ENCODE results near the gene PANK4.
"Not testable (repeated sequence)": the region's sequence is repeated elsewhere in the genome, so short reads cannot be mapped to it uniquely, and the experiment has no call there.

PANK4 gene

DNA sequence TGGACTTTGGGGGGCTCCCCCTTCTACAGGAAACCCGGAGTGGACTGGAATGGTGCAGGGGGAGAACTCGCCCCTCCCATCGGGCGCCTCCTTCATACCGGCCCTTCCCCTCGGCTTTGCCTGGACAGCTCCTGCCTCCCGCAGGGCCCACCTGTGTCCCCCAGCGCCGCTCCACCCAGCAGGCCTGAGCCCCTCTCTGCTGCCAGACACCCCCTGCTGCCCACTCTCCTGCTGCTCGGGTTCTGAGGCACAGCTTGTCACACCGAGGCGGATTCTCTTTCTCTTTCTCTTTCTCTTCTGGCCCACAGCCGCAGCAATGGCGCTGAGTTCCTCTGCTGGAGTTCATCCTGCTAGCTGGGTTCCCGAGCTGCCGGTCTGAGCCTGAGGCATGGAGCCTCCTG, 29.9 kb upstream of the PANK4 start, which contains the start of gene TNFRSF14:
TNFRSF14 (plus strand) TSS at position 95 of the 401 bp plus-strand sequence; CDS start at position 389, 294 bp downstream.
- Mint-ChIP-seq H3K9me3 (no peaks in the 10 kb centered on the region), H3K27ac (no peak within 1 kb of the TSS), H3K36me3 (ENCODE audit: low read depth) (no peaks in the 10 kb centered on the region), H3K27me3 (ENCODE audit: low read depth, poor library complexity) (peaks cover 10% of the 10 kb centered on the region), H3K4me1 (peaks cover 24% of the 10 kb centered on the region), H3K4me3 (no peak within 1 kb of the TSS)
- DNase-seq: no peak
- TF ChIP-seq, protein P1, sequence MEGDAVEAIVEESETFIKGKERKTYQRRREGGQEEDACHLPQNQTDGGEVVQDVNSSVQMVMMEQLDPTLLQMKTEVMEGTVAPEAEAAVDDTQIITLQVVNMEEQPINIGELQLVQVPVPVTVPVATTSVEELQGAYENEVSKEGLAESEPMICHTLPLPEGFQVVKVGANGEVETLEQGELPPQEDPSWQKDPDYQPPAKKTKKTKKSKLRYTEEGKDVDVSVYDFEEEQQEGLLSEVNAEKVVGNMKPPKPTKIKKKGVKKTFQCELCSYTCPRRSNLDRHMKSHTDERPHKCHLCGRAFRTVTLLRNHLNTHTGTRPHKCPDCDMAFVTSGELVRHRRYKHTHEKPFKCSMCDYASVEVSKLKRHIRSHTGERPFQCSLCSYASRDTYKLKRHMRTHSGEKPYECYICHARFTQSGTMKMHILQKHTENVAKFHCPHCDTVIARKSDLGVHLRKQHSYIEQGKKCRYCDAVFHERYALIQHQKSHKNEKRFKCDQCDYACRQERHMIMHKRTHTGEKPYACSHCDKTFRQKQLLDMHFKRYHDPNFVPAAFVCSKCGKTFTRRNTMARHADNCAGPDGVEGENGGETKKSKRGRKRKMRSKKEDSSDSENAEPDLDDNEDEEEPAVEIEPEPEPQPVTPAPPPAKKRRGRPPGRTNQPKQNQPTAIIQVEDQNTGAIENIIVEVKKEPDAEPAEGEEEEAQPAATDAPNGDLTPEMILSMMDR (IDR thresholded peaks at IDR 0.05): no peak

DNA sequence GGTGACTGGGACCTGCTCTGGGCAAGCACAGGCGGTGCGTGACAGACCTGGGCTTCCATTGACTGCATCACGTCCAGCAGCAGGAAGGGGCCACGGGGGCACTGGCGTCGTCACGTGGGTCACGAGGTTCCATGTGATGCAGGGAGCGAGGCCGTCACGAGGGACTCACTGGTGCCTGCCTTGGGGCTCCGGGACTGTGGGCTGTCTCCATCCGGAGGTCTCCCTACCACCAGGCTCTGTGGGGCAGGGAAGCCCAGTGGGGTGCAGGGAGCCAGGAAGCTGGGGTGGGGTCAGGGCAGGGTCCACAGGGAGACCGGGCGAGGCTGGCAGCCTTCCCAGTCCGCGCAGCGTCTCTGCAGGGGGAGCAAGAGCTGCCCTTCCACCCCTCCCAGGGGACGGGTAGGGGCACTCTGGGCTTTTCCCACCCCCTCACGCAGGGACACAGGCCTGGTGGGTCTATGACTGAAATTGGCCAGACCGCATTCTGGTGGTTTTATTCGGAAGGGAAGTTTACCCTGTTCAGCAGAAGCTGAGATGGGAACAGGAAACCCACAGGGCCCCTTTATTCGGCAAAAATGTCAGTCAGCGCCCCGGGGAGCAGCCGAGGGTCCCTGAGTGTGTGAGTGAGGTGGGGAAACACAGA, 29.4 kb upstream of the PANK4 start:
- H3K27ac Mint-ChIP-seq: no peak overlapping the region
- peaks cover 10% of the 10 kb centered on the region for H3K27me3 Mint-ChIP-seq (ENCODE audit: low read depth, poor library complexity)
- H3K4me1 Mint-ChIP-seq: peaks cover 29% of the 10 kb centered on the region
- TF ChIP-seq, protein P1 (IDR thresholded peaks at IDR 0.05): no peak
- no peaks in the 10 kb centered on the region for H3K9me3 Mint-ChIP-seq
- H3K36me3 Mint-ChIP-seq (ENCODE audit: low read depth): no peaks in the 10 kb centered on the region
- H3K4me3 Mint-ChIP-seq: no peak overlapping the region
- DNase-seq: no peak

DNA sequence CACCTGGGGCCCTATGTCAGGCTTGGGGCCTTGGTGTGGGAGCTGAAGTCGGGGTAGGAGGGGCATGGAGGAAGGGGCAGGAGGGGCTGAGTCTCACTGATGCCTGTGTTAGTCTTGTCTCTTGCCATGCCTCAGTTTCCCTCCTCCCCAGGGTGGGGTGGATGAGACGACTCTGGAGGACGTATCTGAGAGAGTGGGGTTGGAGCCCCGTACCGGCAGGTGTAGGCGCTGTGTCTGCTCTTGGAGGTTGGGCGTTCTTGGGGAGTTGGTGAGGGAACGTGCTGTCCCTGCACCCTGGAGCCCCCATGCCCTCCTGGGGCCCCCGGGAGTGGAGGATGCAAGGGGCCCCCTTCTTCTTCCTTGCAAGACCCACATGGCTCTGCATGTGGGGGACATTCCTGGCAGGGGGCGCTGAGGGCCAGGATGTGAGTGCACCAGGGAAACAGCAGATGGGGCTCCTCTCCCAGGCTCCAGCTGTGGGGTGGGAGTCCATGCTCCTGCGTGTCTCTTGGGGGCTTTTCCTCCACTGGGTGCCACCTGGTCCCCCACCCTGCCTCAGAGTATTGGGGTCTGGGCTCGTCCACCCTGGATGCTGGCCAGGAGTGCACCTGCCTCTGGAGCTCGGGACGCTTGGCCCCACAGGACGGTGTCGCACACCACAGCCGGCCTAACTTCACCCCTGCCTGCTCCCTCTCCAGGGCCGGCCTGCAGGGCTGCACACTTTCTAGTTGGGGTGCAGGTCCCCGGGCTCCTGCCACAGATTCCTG, 28.4 kb upstream of the PANK4 start:
- no peaks in the 10 kb centered on the region for H3K36me3 Mint-ChIP-seq (ENCODE audit: low read depth)
- H3K27me3 Mint-ChIP-seq (ENCODE audit: low read depth, poor library complexity): peaks cover 10% of the 10 kb centered on the region
- H3K27ac Mint-ChIP-seq: no peak overlapping the region
- TF ChIP-seq, protein P1 (IDR thresholded peaks at IDR 0.05): peak; percentile 24
- no peak overlapping the region for H3K4me3 Mint-ChIP-seq
- H3K9me3 Mint-ChIP-seq: no peaks in the 10 kb centered on the region
- H3K4me1 Mint-ChIP-seq: peaks cover 37% of the 10 kb centered on the region
- DNase-seq: no peak

DNA sequence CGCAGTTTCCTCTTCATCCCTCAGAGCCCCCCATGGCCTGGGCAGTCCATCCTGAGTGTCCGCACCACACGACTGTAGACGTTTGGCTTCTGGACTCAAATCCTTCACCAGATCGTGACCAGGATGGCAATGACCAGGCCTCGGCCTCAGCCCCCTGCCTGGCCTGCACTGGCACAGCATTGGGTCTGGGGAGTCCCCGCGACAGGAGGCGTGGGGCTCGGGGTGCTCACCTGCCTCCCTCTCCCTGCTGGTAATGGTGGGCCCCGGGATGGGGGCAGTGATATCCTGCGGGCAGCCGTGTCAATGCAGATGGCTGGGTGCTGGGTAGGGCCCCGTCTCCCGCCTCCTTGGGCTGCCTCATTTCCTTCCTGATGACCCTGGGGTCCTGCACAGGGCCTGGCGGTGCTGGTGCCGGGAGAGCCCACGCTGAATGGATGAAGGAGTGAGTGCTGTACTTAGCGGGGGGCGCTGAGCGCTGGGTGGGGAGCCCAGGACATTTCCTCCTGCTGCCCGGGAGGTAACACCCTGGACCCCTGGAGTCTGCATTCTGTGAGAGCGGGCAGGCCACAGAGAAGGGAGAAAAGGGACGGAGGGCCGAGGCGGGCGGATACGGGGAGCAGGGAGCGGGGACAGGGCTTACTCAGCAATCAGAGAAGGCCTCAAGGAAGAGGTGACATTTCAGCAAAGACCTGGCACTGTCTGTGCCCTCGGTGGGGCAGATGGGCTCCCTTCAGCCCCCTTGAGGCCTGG, 27.6 kb upstream of the PANK4 start:
- Mint-ChIP-seq H3K27ac (peak overlapping the region; percentile 71), H3K4me3 (no peak overlapping the region), H3K4me1 (peaks cover 42% of the 10 kb centered on the region), H3K27me3 (ENCODE audit: low read depth, poor library complexity) (peaks cover 10% of the 10 kb centered on the region), H3K9me3 (no peaks in the 10 kb centered on the region), H3K36me3 (ENCODE audit: low read depth) (no peaks in the 10 kb centered on the region)
- peak; percentile 3 for DNase-seq
- TF ChIP-seq, protein P1 (IDR thresholded peaks at IDR 0.05): no peak

DNA sequence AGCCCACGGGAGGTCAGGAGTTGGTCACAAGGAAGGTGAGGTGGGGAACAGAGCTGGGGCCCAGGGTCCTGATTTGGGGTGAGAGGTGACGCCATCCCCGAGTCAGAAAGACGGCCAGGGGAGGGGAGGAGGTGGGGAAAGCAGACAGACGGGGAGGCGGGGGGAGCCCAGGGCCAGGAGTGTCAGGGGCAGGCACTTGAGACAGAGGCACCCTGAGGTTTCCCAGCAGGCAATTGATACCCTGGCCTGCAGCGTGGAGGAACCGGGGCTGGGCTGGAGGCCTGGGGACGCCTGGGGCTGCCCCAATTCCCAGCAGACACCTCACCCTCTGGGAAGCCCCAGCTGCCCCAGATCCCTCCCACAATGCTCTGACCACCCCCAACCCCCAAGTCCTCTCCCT, 26.7 kb upstream of the PANK4 start:
- H3K9me3 Mint-ChIP-seq; H3K27me3 Mint-ChIP-seq (ENCODE audit: low read depth, poor library complexity); DNase-seq; H3K27ac Mint-ChIP-seq; H3K4me3 Mint-ChIP-seq; H3K36me3 Mint-ChIP-seq (ENCODE audit: low read depth): not testable (repeated sequence)
- peaks cover 48% of the 10 kb centered on the region for H3K4me1 Mint-ChIP-seq

DNA sequence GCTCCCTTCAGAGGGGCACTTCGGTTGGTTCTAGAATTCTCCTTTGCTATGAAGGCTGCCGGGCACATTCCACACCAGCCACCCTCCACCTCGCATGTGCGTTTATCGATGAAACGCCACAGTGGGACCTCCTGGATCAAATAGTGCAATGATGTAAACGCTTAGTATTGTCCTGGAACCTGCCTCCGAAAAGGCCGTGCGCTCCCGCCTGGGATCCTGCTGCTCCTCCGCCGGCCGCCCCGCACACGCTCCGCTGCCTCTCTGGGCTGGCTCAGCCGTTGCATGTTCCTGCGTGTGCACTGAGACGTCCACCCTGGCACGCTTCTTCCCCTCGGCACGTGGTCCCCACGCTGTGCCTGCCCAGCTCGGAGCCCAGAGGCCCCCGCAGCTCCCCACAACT, 25.8 kb upstream of the PANK4 start:
- no peak for DNase-seq
- Mint-ChIP-seq H3K4me1 (peaks cover 48% of the 10 kb centered on the region), H3K4me3 (no peak overlapping the region), H3K9me3 (no peaks in the 10 kb centered on the region), H3K27me3 (ENCODE audit: low read depth, poor library complexity) (peaks cover 10% of the 10 kb centered on the region), H3K27ac (no peak overlapping the region), H3K36me3 (ENCODE audit: low read depth) (no peaks in the 10 kb centered on the region)
- TF ChIP-seq, protein P1 (IDR thresholded peaks at IDR 0.05): no peak

DNA sequence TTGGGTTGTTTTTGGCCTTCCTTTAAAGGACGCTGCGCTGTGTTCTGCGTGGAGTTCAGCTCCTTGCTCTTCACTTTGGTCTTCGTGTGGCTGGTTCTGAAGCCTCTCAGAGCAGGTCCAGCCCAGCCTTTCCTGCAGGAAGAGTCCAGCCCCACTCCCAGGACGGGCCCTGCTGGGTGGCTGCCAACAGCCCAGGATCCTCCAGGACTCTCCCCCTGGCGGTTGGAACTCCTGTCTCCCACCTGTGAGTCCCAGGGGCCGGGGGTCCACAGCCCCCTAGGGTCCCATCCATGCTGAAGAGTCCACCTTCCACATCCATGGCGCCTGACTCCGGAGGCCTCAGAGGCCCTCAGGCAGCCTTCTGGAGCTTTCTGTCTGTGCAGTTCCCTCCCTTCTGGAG, 25.1 kb upstream of the PANK4 start:
- not testable (repeated sequence) for H3K27me3 Mint-ChIP-seq (ENCODE audit: low read depth, poor library complexity); H3K9me3 Mint-ChIP-seq; H3K27ac Mint-ChIP-seq; H3K36me3 Mint-ChIP-seq (ENCODE audit: low read depth); H3K4me3 Mint-ChIP-seq; DNase-seq
- H3K4me1 Mint-ChIP-seq: peaks cover 44% of the 10 kb centered on the region

DNA sequence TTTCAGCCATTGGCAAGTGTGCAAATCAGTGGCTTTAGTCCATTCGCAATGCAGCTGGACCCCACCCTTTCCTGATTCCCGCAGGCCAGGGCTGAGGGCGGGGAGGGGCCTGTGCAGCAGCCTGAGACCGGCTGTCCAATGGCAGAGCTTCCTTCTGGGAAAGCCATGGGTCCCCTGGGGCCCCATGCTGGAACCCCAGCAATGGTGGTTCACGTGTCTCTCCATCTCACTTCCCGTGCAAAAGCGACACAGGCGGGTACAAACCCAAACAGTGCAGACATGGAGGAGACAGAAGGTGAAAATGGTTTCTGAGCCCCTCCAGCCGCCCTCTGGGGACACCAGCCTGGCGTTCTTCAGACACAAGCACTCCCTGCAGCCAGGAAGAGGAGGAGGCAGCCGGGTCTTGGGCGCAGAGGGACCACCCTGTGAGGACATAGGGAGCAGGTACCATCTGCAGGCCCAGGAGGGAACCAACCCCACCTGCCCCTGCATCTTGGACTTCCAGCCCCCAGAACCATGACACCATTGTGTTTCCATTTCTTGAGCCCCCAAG, 24.0 kb upstream of the PANK4 start:
- H3K4me3 Mint-ChIP-seq; H3K36me3 Mint-ChIP-seq (ENCODE audit: low read depth); H3K27ac Mint-ChIP-seq; H3K9me3 Mint-ChIP-seq; DNase-seq; H3K27me3 Mint-ChIP-seq (ENCODE audit: low read depth, poor library complexity): not testable (repeated sequence)
- peaks cover 37% of the 10 kb centered on the region for H3K4me1 Mint-ChIP-seq
